BLaER1 treated with 17β-estradiol and CSF1 and Interleukin-3, amounts not matched to agents 10 nM and 100 nM (cell line): Measurements from ENCODE around the gene CCL11.

ENCODE experiments used
- H3K27ac ChIP-seq, 11 experiments: shearing (Covaris generic); formaldehyde crosslinking; 2 replicates each; pipeline ENCODE4 v1.8.1; 2022
- H3K27me3 ChIP-seq, 11 experiments: shearing (Covaris generic); formaldehyde crosslinking; 2 replicates each; pipeline ENCODE4 v1.8.1; 2022
- H3K36me3 ChIP-seq, 11 experiments: shearing (Covaris generic); formaldehyde crosslinking; 2 replicates each; pipeline ENCODE4 v1.8.1; 2022
- H3K4me1 ChIP-seq, 10 experiments: shearing (Covaris generic); formaldehyde crosslinking; 2 replicates each; pipeline ENCODE4 v1.8.1; 2022
- H3K4me2 ChIP-seq, 11 experiments: shearing (Covaris generic); formaldehyde crosslinking; 2 replicates each; pipeline ENCODE4 v1.8.1; 2022
- H3K4me3 ChIP-seq, 10 experiments: shearing (Covaris generic); formaldehyde crosslinking; 2 replicates each; pipeline ENCODE4 v1.8.1; 2022
- H3K9ac ChIP-seq, 11 experiments: shearing (Covaris generic); formaldehyde crosslinking; 2 replicates each; pipeline ENCODE4 v1.8.1; 2022
- H3K9me3 ChIP-seq, 11 experiments: shearing (Covaris generic); formaldehyde crosslinking; replicated peaks in 1 of 11; 2 replicates each; pipeline ENCODE4 v1.8.1; 2022
- H4K20me1 ChIP-seq, 11 experiments: shearing (Covaris generic); formaldehyde crosslinking; 2 replicates each; pipeline ENCODE4 v1.8.1; 2022
- Cebpa-rat ChIP-seq, 11 experiments: shearing (Covaris generic); IDR thresholded peaks; 2 replicates each; pipeline ENCODE4 v1.8.1; 2022

The CCL11 gene

DNA sequence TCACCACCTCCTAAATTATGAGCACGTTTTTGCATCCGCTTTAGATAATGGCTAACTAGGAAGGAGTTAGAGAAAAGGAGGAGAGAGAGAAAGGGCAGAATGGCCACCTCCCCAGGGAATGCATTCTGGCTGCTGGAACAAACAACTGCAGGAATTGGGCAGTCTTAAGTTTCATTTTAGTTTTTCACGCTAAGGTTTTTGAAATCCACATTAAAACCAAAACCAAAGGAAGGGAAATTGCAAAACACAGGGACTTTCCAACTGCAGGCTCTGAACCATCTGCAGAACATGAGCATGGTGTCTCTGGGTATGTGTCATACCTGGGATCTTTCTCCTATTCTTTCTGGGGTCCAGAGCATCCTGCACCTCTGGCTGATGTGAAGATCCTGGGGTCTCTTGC is 21.6 kb downstream of the CCL11 start:
- peak in 4 of 11 experiments; percentile 28 to 67 (median 38); a peak in 4 of 22 replicates for TF ChIP-seq Cebpa-rat (IDR thresholded peaks at IDR 0.05)
- peak overlapping the region in 5 of 11 experiments; percentile 7 to 54 (median 45); a peak in 4 of 22 replicates for H3K9ac ChIP-seq
- H3K27ac ChIP-seq: peak overlapping the region in 10 of 11 experiments; percentile 34 to 75 (median 59); a peak in 18 of 22 replicates
- no peaks in the 10 kb centered on the region for H3K36me3 ChIP-seq
- H3K4me2 ChIP-seq: peak overlapping the region; percentile 2 to 83 (median 67); a peak in 16 of 22 replicates
- peaks cover 0 to 96% (median 33%) of the 10 kb centered on the region in 10 experiments; a peak in 14 of 20 replicates for H3K4me1 ChIP-seq
- 0 out of 20 replicates have a peak overlapping the region, but pooled peaks of 1 of the 10 experiments have one; percentile 2 for H3K4me3 ChIP-seq
- no peaks in the 10 kb centered on the region for H3K27me3 ChIP-seq
- H4K20me1 ChIP-seq: no peaks in the 10 kb centered on the region
- no peaks in the 10 kb centered on the region for H3K9me3 ChIP-seq

DNA sequence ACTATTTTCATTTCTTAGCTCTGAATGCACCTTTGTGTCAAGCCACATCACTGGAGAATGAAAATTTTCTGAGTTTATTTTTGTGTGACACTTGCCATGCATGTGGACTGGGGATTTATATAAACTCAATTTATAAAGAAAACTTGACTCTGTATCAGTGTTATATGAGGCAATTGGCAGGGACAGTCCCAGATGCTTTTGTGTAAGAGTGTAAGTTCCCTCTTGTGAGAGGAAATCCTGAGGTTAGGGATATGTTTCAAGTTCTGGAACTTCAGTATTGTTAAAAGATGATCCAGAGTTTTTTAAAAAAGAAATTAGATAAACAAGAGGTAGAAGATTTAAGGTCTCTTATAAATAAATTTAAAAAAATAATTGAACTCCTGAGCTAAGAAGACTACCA is 22.8 kb downstream of the CCL11 start:
- peak overlapping the region in 7 of 11 experiments; percentile 58 to 83 (median 71); a peak in 13 of 22 replicates for H3K4me2 ChIP-seq
- H3K9me3 ChIP-seq: no peaks in the 10 kb centered on the region
- no peaks in the 10 kb centered on the region for H3K27me3 ChIP-seq
- H3K27ac ChIP-seq: peak overlapping the region in 9 of 11 experiments; percentile 38 to 75 (median 56); a peak in 14 of 22 replicates
- peaks cover 0 to 96% (median 33%) of the 10 kb centered on the region in 10 experiments; a peak in 14 of 20 replicates for H3K4me1 ChIP-seq
- no peak overlapping the region for H3K4me3 ChIP-seq
- no peak for TF ChIP-seq Cebpa-rat (IDR thresholded peaks at IDR 0.05)
- no peaks in the 10 kb centered on the region for H3K36me3 ChIP-seq
- H3K9ac ChIP-seq: peak overlapping the region in 3 of 11 experiments; percentile 46 to 54 (median 51); a peak in 5 of 22 replicates
- H4K20me1 ChIP-seq: no peaks in the 10 kb centered on the region

DNA sequence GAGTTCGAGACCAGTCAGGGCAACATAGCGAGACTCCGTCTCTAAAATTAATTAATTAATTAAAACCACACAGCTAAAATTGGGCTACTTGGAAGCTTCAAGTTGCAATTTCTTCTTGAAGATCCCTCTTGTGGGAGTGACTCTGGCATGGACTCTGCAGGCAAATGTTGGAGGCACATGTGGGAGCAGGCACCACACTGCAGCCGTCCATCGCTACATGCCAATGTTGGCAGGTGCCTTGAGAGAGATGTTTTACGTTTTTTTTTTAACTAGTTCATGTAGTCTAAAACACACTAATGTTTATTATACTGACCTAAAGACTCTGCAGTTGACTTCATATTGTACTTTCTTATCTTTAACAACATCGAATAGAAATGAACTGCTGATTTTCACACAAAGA is 25.7 kb downstream of the CCL11 start:
- Histone ChIP-seq H3K4me3 (no peak overlapping the region), H3K36me3 (no peaks in the 10 kb centered on the region), H3K9ac (no peak overlapping the region), H3K27ac (0 out of 22 replicates have a peak overlapping the region, but pooled peaks of 1 of the 11 experiments have one; percentile 21), H4K20me1 (no peaks in the 10 kb centered on the region), H3K4me1 (peaks cover 0 to 95% (median 46%) of the 10 kb centered on the region in 10 experiments; a peak in 16 of 20 replicates), H3K9me3 (no peaks in the 10 kb centered on the region), H3K27me3 (no peaks in the 10 kb centered on the region), H3K4me2 (peak overlapping the region in 2 of 11 experiments; percentile 10 to 15; a peak in 2 of 22 replicates)
- no peak for TF ChIP-seq Cebpa-rat (IDR thresholded peaks at IDR 0.05)

DNA sequence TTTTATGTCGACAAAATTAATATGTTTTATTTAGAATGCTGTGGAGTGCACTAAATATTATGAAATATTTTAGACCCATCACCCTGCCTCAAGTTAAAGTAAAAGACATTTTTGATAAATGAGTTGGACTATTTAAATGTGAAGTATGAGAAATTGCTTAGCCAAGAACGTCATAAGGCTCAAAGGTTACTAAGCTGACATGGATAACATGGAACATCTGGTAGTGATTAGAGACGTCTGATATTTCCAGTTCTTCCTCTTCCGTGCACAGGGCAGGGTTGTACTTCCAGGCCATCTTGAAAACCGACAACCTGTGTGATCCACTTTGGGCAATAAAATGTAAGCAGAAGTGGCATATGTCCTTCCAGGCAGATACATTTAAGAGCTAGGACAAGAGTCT is 26.5 kb downstream of the CCL11 start:
- Histone ChIP-seq H3K9ac (no peak overlapping the region), H4K20me1 (no peaks in the 10 kb centered on the region), H3K9me3 (no peaks in the 10 kb centered on the region), H3K27me3 (no peaks in the 10 kb centered on the region), H3K36me3 (no peaks in the 10 kb centered on the region), H3K4me2 (peak overlapping the region in 2 of 11 experiments; percentile 81 to 89; a peak in 2 of 22 replicates), H3K4me1 (peaks cover 0 to 93% (median 38%) of the 10 kb centered on the region in 10 experiments; a peak in 16 of 20 replicates), H3K27ac (no peak overlapping the region; a peak in 1 of 22 replicates), H3K4me3 (no peak overlapping the region)
- TF ChIP-seq Cebpa-rat (IDR thresholded peaks at IDR 0.05): no peak

DNA sequence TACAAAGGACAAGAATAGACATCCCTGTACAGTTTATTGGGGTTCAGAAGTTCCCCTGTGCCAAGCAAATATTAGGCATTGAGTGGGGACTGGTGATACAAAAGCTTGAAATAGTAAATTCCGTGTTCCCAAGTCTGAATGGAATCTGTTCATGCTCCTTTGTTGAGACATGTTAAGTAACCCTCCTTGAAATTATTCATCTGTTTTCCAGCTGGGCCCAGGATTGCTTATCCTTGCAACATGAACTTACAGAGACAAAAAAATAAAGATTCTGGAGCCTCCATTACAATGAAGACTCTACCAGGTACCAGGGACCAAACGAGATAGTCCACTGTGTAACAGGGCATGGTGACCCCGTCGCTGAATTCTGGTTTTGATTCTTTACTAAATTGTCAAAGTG is 27.6 kb downstream of the CCL11 start:
- Histone ChIP-seq H4K20me1 (no peaks in the 10 kb centered on the region), H3K36me3 (no peaks in the 10 kb centered on the region), H3K9ac (no peak overlapping the region), H3K27me3 (no peaks in the 10 kb centered on the region), H3K4me3 (no peak overlapping the region), H3K4me2 (peak overlapping the region in 3 of 11 experiments; percentile 69 to 89 (median 81); a peak in 5 of 22 replicates), H3K9me3 (no peaks in the 10 kb centered on the region), H3K4me1 (peaks cover 0 to 93% (median 27%) of the 10 kb centered on the region in 10 experiments; a peak in 16 of 20 replicates), H3K27ac (peak overlapping the region in 2 of 11 experiments; percentile 55 to 68; a peak in 2 of 22 replicates)
- no peak for TF ChIP-seq Cebpa-rat (IDR thresholded peaks at IDR 0.05)

DNA sequence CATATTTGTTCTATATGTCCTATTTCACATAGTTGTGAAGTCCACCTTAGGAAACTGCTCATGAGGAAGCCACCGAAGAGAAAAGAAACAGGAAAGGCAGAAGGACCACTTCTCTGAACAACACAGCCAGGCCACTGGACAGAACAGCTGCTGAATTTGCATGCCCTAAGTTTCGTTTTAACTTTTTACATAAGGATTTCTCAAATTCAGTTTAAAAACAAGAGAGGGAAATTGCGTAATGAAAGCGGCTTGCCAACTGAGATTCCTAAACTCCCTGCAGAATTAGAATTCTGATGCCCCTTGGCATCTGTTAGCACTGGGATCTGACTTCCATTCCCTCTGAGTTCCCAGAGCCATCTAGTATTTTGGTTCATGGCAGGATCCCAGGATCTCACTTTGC is 28.7 kb downstream of the CCL11 start:
- Histone ChIP-seq H3K4me3 (no peak overlapping the region), H3K27me3 (no peaks in the 10 kb centered on the region), H3K36me3 (no peaks in the 10 kb centered on the region), H3K9ac (peak overlapping the region in 2 of 11 experiments; percentile 6 to 53; a peak in 3 of 22 replicates), H3K9me3 (no peaks in the 10 kb centered on the region), H3K4me1 (peaks cover 0 to 93% (median 23%) of the 10 kb centered on the region in 10 experiments; a peak in 16 of 20 replicates), H4K20me1 (no peaks in the 10 kb centered on the region), H3K4me2 (peak overlapping the region in 8 of 11 experiments; percentile 28 to 89 (median 64); a peak in 14 of 22 replicates), H3K27ac (peak overlapping the region in 4 of 11 experiments; percentile 19 to 68 (median 44); a peak in 4 of 22 replicates)
- peak; percentile 26 to 71 (median 66); a peak in 14 of 22 replicates for TF ChIP-seq Cebpa-rat (IDR thresholded peaks at IDR 0.05)

DNA sequence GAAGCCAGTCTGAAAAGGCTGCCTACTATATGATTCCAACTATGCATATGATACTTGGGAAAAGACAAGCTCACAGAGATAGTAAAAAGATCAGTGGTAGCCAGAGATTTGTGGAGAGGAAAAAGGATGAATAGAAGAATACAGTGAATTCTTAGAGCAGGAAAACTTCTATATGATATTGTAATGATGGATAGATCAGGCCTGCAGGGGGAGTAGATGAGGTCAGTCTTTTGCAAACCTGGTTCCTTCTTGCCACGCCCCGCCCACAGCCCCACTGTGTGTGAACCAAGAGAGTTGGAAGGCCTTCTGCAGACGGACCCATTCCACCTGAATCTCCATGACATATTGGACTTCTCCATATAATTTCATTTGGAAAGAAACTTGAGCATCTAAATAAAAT is 32.9 kb downstream of the CCL11 start:
- no peak for TF ChIP-seq Cebpa-rat (IDR thresholded peaks at IDR 0.05)
- Histone ChIP-seq H3K9ac (no peak overlapping the region), H3K27ac (peak overlapping the region in 3 of 11 experiments; percentile 50 to 74 (median 68); a peak in 5 of 22 replicates), H3K9me3 (peaks cover 0 to under 1% (median 0%) of the 10 kb centered on the region in 11 experiments; a peak in 2 of 22 replicates), H4K20me1 (no peaks in the 10 kb centered on the region), H3K4me2 (peak overlapping the region in 4 of 11 experiments; percentile 18 to 92 (median 82); a peak in 8 of 22 replicates), H3K36me3 (no peaks in the 10 kb centered on the region), H3K4me3 (no peak overlapping the region), H3K4me1 (peaks cover 0 to 94% (median 21%) of the 10 kb centered on the region in 10 experiments; a peak in 16 of 20 replicates), H3K27me3 (no peaks in the 10 kb centered on the region)

DNA sequence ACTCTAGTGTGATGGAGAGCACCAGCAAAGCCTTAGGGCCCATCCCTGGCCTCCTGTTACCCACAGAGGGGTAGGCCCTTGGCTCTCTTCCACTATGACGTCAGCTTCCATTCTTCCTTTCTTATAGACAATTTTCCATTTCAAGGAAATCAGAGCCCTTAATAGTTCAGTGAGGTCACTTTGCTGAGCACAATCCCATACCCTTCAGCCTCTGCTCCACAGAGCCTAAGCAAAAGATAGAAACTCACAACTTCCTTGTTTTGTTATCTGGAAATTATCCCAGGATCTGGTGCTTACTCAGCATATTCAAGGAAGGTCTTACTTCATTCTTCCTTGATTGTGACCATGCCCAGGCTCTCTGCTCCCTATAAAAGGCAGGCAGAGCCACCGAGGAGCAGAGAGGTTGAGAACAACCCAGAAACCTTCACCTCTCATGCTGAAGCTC is 33.5 kb downstream of the CCL11 start, which contains the start of gene CCL8:
Gene CCL8 (plus strand): TSS at position 397 of the 445 bp plus-strand sequence. CDS start 67 bp downstream, outside the sequence.
- no peaks in the 10 kb centered on the region for H4K20me1 ChIP-seq
- peak within 1 kb of the TSS in 3 of 11 experiments; percentile 50 to 74 (median 68); a peak in 6 of 22 replicates for H3K27ac ChIP-seq
- H3K27me3 ChIP-seq: no peaks in the 10 kb centered on the region
- peaks cover 0 to 7% (median 0%) of the 10 kb centered on the region in 11 experiments; a peak in 7 of 22 replicates for H3K9me3 ChIP-seq
- peaks cover 0 to 88% (median 17%) of the 10 kb centered on the region in 10 experiments; a peak in 16 of 20 replicates for H3K4me1 ChIP-seq
- H3K9ac ChIP-seq: peak within 1 kb of the TSS in 3 of 11 experiments; percentile 29 to 72 (median 62); a peak in 4 of 22 replicates
- H3K4me3 ChIP-seq: peak within 1 kb of the TSS in 3 of 10 experiments; percentile 27 to 48 (median 44); a peak in 6 of 20 replicates
- no peak for TF ChIP-seq Cebpa-rat (IDR thresholded peaks at IDR 0.05)
- peaks cover 0 to under 1% (median 0%) of the 10 kb centered on the region in 11 experiments; a peak in 1 of 22 replicates for H3K36me3 ChIP-seq
- peak within 1 kb of the TSS in 5 of 11 experiments; percentile 18 to 92 (median 75); a peak in 9 of 22 replicates for H3K4me2 ChIP-seq
